SK-N-SH treated with all-trans-retinoic acid at 6 μM for 48 hours (cell line): ENCODE measurements around the gene RASIP1.

Source experiments
- ATAC-seq: fragments of 200-7000 bp; cut with Tn5 transposase; 3 replicates; pipeline ENCODE4 v1.9.1; 2020; ENCODE audit warnings: mild to moderate bottlenecking, moderate library complexity
- BACH2 ChIP-seq: fragments of 250-450 bp; sonication (Bioruptor Pico); IDR thresholded peaks from 2 replicates; pipeline ENCODE4 v1.9.0; 2021; ENCODE audit warnings: mild to moderate bottlenecking, borderline replicate concordance
- CREB5 ChIP-seq: fragments of 250-450 bp; sonication (Bioruptor Pico); IDR thresholded peaks from 2 replicates; pipeline ENCODE4 v1.5.1; 2020; ENCODE audit warnings: low read depth, mild to moderate bottlenecking, moderate library complexity
- CSDC2 ChIP-seq: fragments of 250-450 bp; sonication (Bioruptor Pico); IDR thresholded peaks from 2 replicates; pipeline ENCODE4 v1.5.0; 2020; ENCODE audit warnings: mild to moderate bottlenecking, moderate library complexity
- ESRRG ChIP-seq: fragments of 250-450 bp; sonication (Bioruptor Pico); IDR thresholded peaks from 2 replicates; pipeline ENCODE4 v1.6.1; 2021; ENCODE audit warnings: mild to moderate bottlenecking
- GLIS3 ChIP-seq: fragments of 250-450 bp; sonication (Bioruptor Pico); IDR thresholded peaks from 2 replicates; pipeline ENCODE4 v1.5.0; 2020; ENCODE audit warnings: mild to moderate bottlenecking, moderate library complexity
- ISL1 ChIP-seq: fragments of 250-450 bp; sonication (Bioruptor Pico); IDR thresholded peaks from 2 replicates; pipeline ENCODE4 v2.1.2; 2022; ENCODE audit warnings: mild to moderate bottlenecking, moderate library complexity
- OSR1 ChIP-seq: fragments of 250-450 bp; sonication (Bioruptor Pico); IDR thresholded peaks from 2 replicates; pipeline ENCODE4 v1.8.0; 2022; ENCODE audit warnings: moderate library complexity, mild to moderate bottlenecking, inconsistent platforms
- POU6F1 ChIP-seq: fragments of 250-450 bp; sonication (Bioruptor Pico); IDR thresholded peaks from 2 replicates; pipeline ENCODE4 v1.8.0; 2021; ENCODE audit warnings: low read depth, mild to moderate bottlenecking, moderate library complexity, borderline replicate concordance
- PPARA ChIP-seq: fragments of 250-450 bp; sonication (Bioruptor Pico); IDR thresholded peaks from 2 replicates; pipeline ENCODE4 v1.5.0; 2020; ENCODE audit warnings: mild to moderate bottlenecking, borderline replicate concordance
- RARB ChIP-seq: fragments of 250-450 bp; sonication (Bioruptor Pico); IDR thresholded peaks from 2 replicates; pipeline ENCODE4 v1.8.0; 2021; ENCODE audit warnings: mild to moderate bottlenecking, moderate library complexity
- SNAI2 ChIP-seq: fragments of 250-450 bp; sonication (Bioruptor Pico); IDR thresholded peaks from 2 replicates; pipeline ENCODE4 v1.5.0; 2020; ENCODE audit warnings: mild to moderate bottlenecking, moderate library complexity
- TCF4 ChIP-seq: fragments of 250-450 bp; sonication (Bioruptor Pico); IDR thresholded peaks from 2 replicates; pipeline ENCODE4 v1.8.0; 2021; ENCODE audit warnings: mild to moderate bottlenecking, moderate library complexity, borderline replicate concordance
- TOX ChIP-seq: fragments of 250-450 bp; sonication (Bioruptor Pico); IDR thresholded peaks from 2 replicates; pipeline ENCODE4 v1.8.0; 2021; ENCODE audit warnings: mild to moderate bottlenecking, moderate library complexity, borderline replicate concordance
- TSHZ2 ChIP-seq: fragments of 250-450 bp; sonication (Bioruptor Pico); IDR thresholded peaks from 2 replicates; pipeline ENCODE4 v1.5.0; 2020; ENCODE audit warnings: mild to moderate bottlenecking, moderate library complexity
- ZC3H10 ChIP-seq: fragments of 250-450 bp; sonication (Bioruptor Pico); IDR thresholded peaks from 2 replicates; pipeline ENCODE4 v1.5.1; 2021; ENCODE audit warnings: mild to moderate bottlenecking, moderate library complexity
- ZFP3 ChIP-seq: fragments of 250-450 bp; sonication (Bioruptor Pico); IDR thresholded peaks from 2 replicates; pipeline ENCODE4 v1.5.0; 2020; ENCODE audit warnings: mild to moderate bottlenecking, moderate library complexity
- ZFP30 ChIP-seq: fragments of 450-650 bp; formaldehyde crosslinking; IDR thresholded peaks from 2 replicates; pipeline ENCODE4 v1.5.0; 2022; ENCODE audit warnings: mild to moderate bottlenecking, moderate library complexity
- ZNF565 ChIP-seq: fragments of 450-650 bp; formaldehyde crosslinking; conservative IDR thresholded peaks from 2 replicates; pipeline ENCODE4 v1.5.0; 2020; ENCODE audit warnings: low read depth, mild to moderate bottlenecking, moderate library complexity
- ZNF70 ChIP-seq: fragments of 450-650 bp; formaldehyde crosslinking; IDR thresholded peaks from 2 replicates; pipeline ENCODE4 v1.5.0; 2020; ENCODE audit warnings: mild to moderate bottlenecking, moderate library complexity
- ZNF8 ChIP-seq: fragments of 450-650 bp; formaldehyde crosslinking; IDR thresholded peaks from 2 replicates; pipeline ENCODE4 v1.5.0; 2020; ENCODE audit warnings: mild to moderate bottlenecking, moderate library complexity
- TF ChIP-seq, protein P1 (sequence below): fragments of 250-450 bp; sonication (Bioruptor Pico); IDR thresholded peaks from 2 replicates; pipeline ENCODE4 v1.8.0; 2020; ENCODE audit warnings: mild to moderate bottlenecking, moderate library complexity, borderline replicate concordance

The RASIP1 gene

GRCh38 chr19:48780631-48781391 lies 40.4 kb upstream of the RASIP1 start (continued):
- TF ChIP-seq POU6F1, result no peak

DNA sequence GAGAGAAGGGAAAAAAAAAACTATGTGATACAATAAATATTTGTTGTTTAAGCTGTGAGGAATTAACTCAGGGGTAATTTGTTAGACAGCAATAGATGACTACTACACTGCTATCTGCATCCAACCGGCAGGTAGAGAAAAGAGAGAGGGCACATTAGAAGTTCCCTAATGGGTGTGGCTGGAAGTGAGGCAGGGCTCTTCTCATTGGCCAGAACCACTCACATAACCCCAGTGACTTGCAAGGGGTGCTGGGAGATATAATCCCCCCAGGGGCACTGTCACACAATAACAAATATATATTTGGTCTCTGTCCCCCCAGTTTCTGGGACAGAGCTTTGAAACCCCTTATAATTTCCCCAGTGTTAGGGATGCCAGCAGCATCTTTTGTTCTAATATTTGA lies 39.2 kb upstream of the RASIP1 start:
- TF ChIP-seq CSDC2 (no peak), ISL1 (no peak), SNAI2 (CRISPR knock-in tag) (no peak), PPARA (CRISPR knock-in tag) (no peak), TOX (CRISPR knock-in tag) (no peak), RARB (CRISPR knock-in tag) (no peak)
- no peak for ATAC-seq

DNA sequence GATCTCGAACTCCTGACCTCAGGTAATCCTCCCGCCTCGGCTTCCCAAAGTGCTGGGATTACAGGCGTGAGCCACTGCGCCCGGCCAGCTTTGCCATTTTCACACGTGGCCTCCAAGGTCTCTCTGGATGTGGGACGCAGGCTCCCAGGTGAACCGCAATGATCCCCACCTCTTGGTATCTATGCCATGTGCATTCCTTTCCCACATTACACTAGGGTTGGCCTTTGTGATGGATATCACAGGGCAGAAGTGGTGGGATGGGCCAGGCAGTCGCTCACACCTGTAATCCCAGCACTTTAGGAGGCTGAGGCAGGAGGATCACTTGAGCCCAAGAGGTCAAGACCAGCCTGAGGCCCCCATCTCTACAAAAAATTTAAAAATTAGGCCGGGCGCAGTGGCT lies 37.3 kb upstream of the RASIP1 start:
- TF ChIP-seq RARB (CRISPR knock-in tag), result no peak
- TF ChIP-seq TCF4, result no peak
- no peak for TF ChIP-seq TOX (CRISPR knock-in tag)
- TF ChIP-seq ZFP3 (CRISPR knock-in tag), result no peak
- TF ChIP-seq ZNF565 (CRISPR knock-in tag), result no peak
- TF ChIP-seq GLIS3 (CRISPR knock-in tag), result no peak
- no peak for TF ChIP-seq CSDC2
- no peak for TF ChIP-seq ISL1
- TF ChIP-seq CREB5 (CRISPR knock-in tag), result no peak
- no peak for TF ChIP-seq ESRRG
- TF ChIP-seq ZNF8 (CRISPR knock-in tag), result no peak
- TF ChIP-seq ZNF70 (CRISPR knock-in tag), result no peak
- no peak for TF ChIP-seq SNAI2 (CRISPR knock-in tag)
- no peak for TF ChIP-seq TSHZ2
- no peak for TF ChIP-seq PPARA (CRISPR knock-in tag)
- no peak for TF ChIP-seq OSR1 (CRISPR knock-in tag)
- ATAC-seq, result no peak

- no peak for ATAC-seq
- TF ChIP-seq ISL1 (no peak), SNAI2 (CRISPR knock-in tag) (no peak), TCF4 (no peak), PPARA (CRISPR knock-in tag) (no peak), ZFP30 (CRISPR knock-in tag) (no peak), CREB5 (CRISPR knock-in tag) (no peak), RARB (CRISPR knock-in tag) (no peak), BACH2 (no peak), CSDC2 (no peak), ZFP3 (CRISPR knock-in tag) (no peak), ZNF70 (CRISPR knock-in tag) (no peak), TSHZ2 (no peak), OSR1 (CRISPR knock-in tag) (no peak), POU6F1 (no peak), ZNF565 (CRISPR knock-in tag) (no peak), ZNF8 (CRISPR knock-in tag) (no peak), GLIS3 (CRISPR knock-in tag) (no peak), ZC3H10 (no peak)
- TF ChIP-seq, protein P1, sequence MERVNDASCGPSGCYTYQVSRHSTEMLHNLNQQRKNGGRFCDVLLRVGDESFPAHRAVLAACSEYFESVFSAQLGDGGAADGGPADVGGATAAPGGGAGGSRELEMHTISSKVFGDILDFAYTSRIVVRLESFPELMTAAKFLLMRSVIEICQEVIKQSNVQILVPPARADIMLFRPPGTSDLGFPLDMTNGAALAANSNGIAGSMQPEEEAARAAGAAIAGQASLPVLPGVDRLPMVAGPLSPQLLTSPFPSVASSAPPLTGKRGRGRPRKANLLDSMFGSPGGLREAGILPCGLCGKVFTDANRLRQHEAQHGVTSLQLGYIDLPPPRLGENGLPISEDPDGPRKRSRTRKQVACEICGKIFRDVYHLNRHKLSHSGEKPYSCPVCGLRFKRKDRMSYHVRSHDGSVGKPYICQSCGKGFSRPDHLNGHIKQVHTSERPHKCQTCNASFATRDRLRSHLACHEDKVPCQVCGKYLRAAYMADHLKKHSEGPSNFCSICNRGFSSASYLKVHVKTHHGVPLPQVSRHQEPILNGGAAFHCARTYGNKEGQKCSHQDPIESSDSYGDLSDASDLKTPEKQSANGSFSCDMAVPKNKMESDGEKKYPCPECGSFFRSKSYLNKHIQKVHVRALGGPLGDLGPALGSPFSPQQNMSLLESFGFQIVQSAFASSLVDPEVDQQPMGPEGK, result no peak
Observed at GRCh38 chr19:48777139-48777538, 36.7 kb upstream of the RASIP1 start.
